Measurements from ENCODE around the gene CBL. TPM values are rescaled to one million over a fixed set of nuclear protein-coding genes. Genes with fewer than 3 reads are reported as not detected.

Gene CBL
- total RNA-seq, 1 experiment from 2014 or later: 9.1 TPM

GRCh38 chr11:119309411-119309810, 103.3 kb downstream of the CBL start:
- no peak overlapping the region for H3K27ac ChIP-seq
- no peaks in the 10 kb centered on the region for H3K9me3 ChIP-seq (replicated peaks)
- no peak overlapping the region for H3K4me3 ChIP-seq
- no peaks in the 10 kb centered on the region for H3K4me1 ChIP-seq (replicated peaks)
- no peaks in the 10 kb centered on the region for H3K27me3 ChIP-seq (replicated peaks)
- H3K36me3 ChIP-seq: peaks cover 6% of the 10 kb centered on the region; the same call in 1 of the 2 replicates
- DNase-seq (ENCODE audit: low read depth in 1 of 2, low spot score in 2 of 2): no peak

- Histone ChIP-seq H3K36me3 (peaks cover 9% of the 10 kb centered on the region; the same call in 1 of the 2 replicates), H3K4me1 (replicated peaks) (peaks cover 4% of the 10 kb centered on the region), H3K27ac (no peak overlapping the region), H3K9me3 (replicated peaks) (no peaks in the 10 kb centered on the region), H3K27me3 (replicated peaks) (no peaks in the 10 kb centered on the region), H3K4me3 (no peak overlapping the region)
- DNase-seq (ENCODE audit: low read depth in 1 of 2, low spot score in 2 of 2): no peak
These were observed 104.0 kb downstream of the CBL start for GRCh38 chr11:119309953-119310681.

- Histone ChIP-seq H3K36me3 (peaks cover 10% of the 10 kb centered on the region; the same call in 1 of the 2 replicates), H3K27ac (no peak overlapping the region), H3K4me3 (no peak overlapping the region), H3K4me1 (replicated peaks) (peaks cover 9% of the 10 kb centered on the region), H3K27me3 (replicated peaks) (no peaks in the 10 kb centered on the region), H3K9me3 (replicated peaks) (no peaks in the 10 kb centered on the region)
- DNase-seq (ENCODE audit: low read depth in 1 of 2, low spot score in 2 of 2): no peak
These were observed 104.5 kb downstream of the CBL start for GRCh38 chr11:119310682-119311052.

GRCh38 chr11:119314726-119315125, 108.6 kb downstream of the CBL start:
- H3K4me3 ChIP-seq: no peak overlapping the region
- no peak for DNase-seq (ENCODE audit: low read depth in 1 of 2, low spot score in 2 of 2)
- H3K36me3 ChIP-seq: peaks cover 10% of the 10 kb centered on the region; the same call in 1 of the 2 replicates
- H3K4me1 ChIP-seq (replicated peaks): peaks cover 37% of the 10 kb centered on the region
- H3K9me3 ChIP-seq (replicated peaks): no peaks in the 10 kb centered on the region
- no peak overlapping the region for H3K27ac ChIP-seq
- H3K27me3 ChIP-seq (replicated peaks): no peaks in the 10 kb centered on the region

GRCh38 chr11:119315131-119316015, 109.2 kb downstream of the CBL start:
- Histone ChIP-seq H3K4me1 (replicated peaks) (peaks cover 38% of the 10 kb centered on the region), H3K4me3 (peak overlapping the region; percentile 59), H3K27ac (peak overlapping the region; percentile 29), H3K36me3 (peaks cover 10% of the 10 kb centered on the region; the same call in 1 of the 2 replicates), H3K27me3 (replicated peaks) (no peaks in the 10 kb centered on the region), H3K9me3 (replicated peaks) (no peaks in the 10 kb centered on the region)
- peak; percentile 52 to 63 for DNase-seq (ENCODE audit: low read depth in 1 of 2, low spot score in 2 of 2)

GRCh38 chr11:119316016-119316728, 110.0 kb downstream of the CBL start:
- Histone ChIP-seq H3K27me3 (replicated peaks) (no peaks in the 10 kb centered on the region), H3K4me3 (peak overlapping the region; percentile 59), H3K27ac (peak overlapping the region; percentile 29), H3K4me1 (replicated peaks) (peaks cover 46% of the 10 kb centered on the region), H3K36me3 (peaks cover 10% of the 10 kb centered on the region; the same call in 1 of the 2 replicates), H3K9me3 (replicated peaks) (no peaks in the 10 kb centered on the region)
- peak in 1 of 2 experiments; percentile 26 for DNase-seq (ENCODE audit: low read depth in 1 of 2, low spot score in 2 of 2)

GRCh38 chr11:119316729-119317591, 110.8 kb downstream of the CBL start, which contains the start of gene MCAM:
TSS of gene MCAM (minus strand) at chr11:119317130. CDS start at chr11:119317101, 29 bp downstream.
- peaks cover 53% of the 10 kb centered on the region for H3K4me1 ChIP-seq (replicated peaks)
- peak in 1 of 2 experiments; percentile 28 for DNase-seq (ENCODE audit: low read depth in 1 of 2, low spot score in 2 of 2)
- no peaks in the 10 kb centered on the region for H3K27me3 ChIP-seq (replicated peaks)
- H3K9me3 ChIP-seq (replicated peaks): no peaks in the 10 kb centered on the region
- peaks cover 10% of the 10 kb centered on the region; the same call in 1 of the 2 replicates for H3K36me3 ChIP-seq
- peak within 1 kb of the TSS; percentile 29; the same call in 1 of the 2 replicates for H3K27ac ChIP-seq
- peak within 1 kb of the TSS; percentile 59 for H3K4me3 ChIP-seq

GRCh38 chr11:119317592-119318239, 111.6 kb downstream of the CBL start:
- Histone ChIP-seq H3K4me3 (peak overlapping the region; percentile 59; the same call in 1 of the 2 replicates), H3K27ac (no peak overlapping the region), H3K27me3 (replicated peaks) (no peaks in the 10 kb centered on the region), H3K9me3 (replicated peaks) (no peaks in the 10 kb centered on the region), H3K36me3 (peaks cover 5% of the 10 kb centered on the region; the same call in 1 of the 2 replicates), H3K4me1 (replicated peaks) (peaks cover 53% of the 10 kb centered on the region)
- no peak for DNase-seq (ENCODE audit: low read depth in 1 of 2, low spot score in 2 of 2)

- Histone ChIP-seq H3K27me3 (replicated peaks) (no peaks in the 10 kb centered on the region), H3K4me3 (no peak overlapping the region), H3K36me3 (peaks cover 5% of the 10 kb centered on the region; the same call in 1 of the 2 replicates), H3K9me3 (replicated peaks) (no peaks in the 10 kb centered on the region), H3K4me1 (replicated peaks) (peaks cover 53% of the 10 kb centered on the region), H3K27ac (no peak overlapping the region)
- peak in 1 of 2 experiments; percentile 8 for DNase-seq (ENCODE audit: low read depth in 1 of 2, low spot score in 2 of 2)
These were observed 112.3 kb downstream of the CBL start for GRCh38 chr11:119318240-119319135.

- H3K36me3 ChIP-seq: peaks cover 5% of the 10 kb centered on the region; the same call in 1 of the 2 replicates
- peaks cover 53% of the 10 kb centered on the region for H3K4me1 ChIP-seq (replicated peaks)
- H3K27me3 ChIP-seq (replicated peaks): no peaks in the 10 kb centered on the region
- H3K4me3 ChIP-seq: no peak overlapping the region
- no peak overlapping the region for H3K27ac ChIP-seq
- H3K9me3 ChIP-seq (replicated peaks): no peaks in the 10 kb centered on the region
- no peak for DNase-seq (ENCODE audit: low read depth in 1 of 2, low spot score in 2 of 2)
These were observed 113.1 kb downstream of the CBL start for GRCh38 chr11:119319136-119319699.

GRCh38 chr11:119319700-119320239, 113.6 kb downstream of the CBL start:
- peaks cover 52% of the 10 kb centered on the region for H3K4me1 ChIP-seq (replicated peaks)
- no peaks in the 10 kb centered on the region for H3K27me3 ChIP-seq (replicated peaks)
- no peak for DNase-seq (ENCODE audit: low read depth in 1 of 2, low spot score in 2 of 2)
- peaks cover 2% of the 10 kb centered on the region; the same call in 1 of the 2 replicates for H3K36me3 ChIP-seq
- no peak overlapping the region for H3K27ac ChIP-seq
- H3K9me3 ChIP-seq (replicated peaks): no peaks in the 10 kb centered on the region
- no peak overlapping the region for H3K4me3 ChIP-seq
